Fibroblast of villous mesenchyme (primary cell): ENCODE data around the gene GLYR1. TPM values are rescaled to one million over a fixed set of nuclear protein-coding genes. Genes with fewer than 3 reads are reported as not detected.

Source experiments
- DNase-seq: peaks from one replicate; pipeline ENCODE4 v3.0.0-alpha.2; 2010; ENCODE audit warnings: low read depth
- H3K4me3 ChIP-seq: 2 replicates; pipeline ENCODE4 v1.5.1; 2011; ENCODE audit warnings: low read depth, mild to moderate bottlenecking, low read length
- total RNA-seq: library from RNA; depleted of rRNA; stranded (reverse); fragments of >200 nt; gene quantifications from 2 replicates; pipeline ENCODE4 v1.2.3, GENCODE V29; 2012
- TF ChIP-seq, protein P1 (sequence below): IDR thresholded peaks from 2 replicates; pipeline ENCODE4 v1.5.1; 2012; ENCODE audit warnings: low read depth, mild to moderate bottlenecking, low read length; ENCODE audit not compliant: insufficient read depth

The GLYR1 gene
- total RNA-seq, 1 donor, result 60.9 TPM

- DNase-seq, result peak; percentile 54
- TF ChIP-seq, protein P1, sequence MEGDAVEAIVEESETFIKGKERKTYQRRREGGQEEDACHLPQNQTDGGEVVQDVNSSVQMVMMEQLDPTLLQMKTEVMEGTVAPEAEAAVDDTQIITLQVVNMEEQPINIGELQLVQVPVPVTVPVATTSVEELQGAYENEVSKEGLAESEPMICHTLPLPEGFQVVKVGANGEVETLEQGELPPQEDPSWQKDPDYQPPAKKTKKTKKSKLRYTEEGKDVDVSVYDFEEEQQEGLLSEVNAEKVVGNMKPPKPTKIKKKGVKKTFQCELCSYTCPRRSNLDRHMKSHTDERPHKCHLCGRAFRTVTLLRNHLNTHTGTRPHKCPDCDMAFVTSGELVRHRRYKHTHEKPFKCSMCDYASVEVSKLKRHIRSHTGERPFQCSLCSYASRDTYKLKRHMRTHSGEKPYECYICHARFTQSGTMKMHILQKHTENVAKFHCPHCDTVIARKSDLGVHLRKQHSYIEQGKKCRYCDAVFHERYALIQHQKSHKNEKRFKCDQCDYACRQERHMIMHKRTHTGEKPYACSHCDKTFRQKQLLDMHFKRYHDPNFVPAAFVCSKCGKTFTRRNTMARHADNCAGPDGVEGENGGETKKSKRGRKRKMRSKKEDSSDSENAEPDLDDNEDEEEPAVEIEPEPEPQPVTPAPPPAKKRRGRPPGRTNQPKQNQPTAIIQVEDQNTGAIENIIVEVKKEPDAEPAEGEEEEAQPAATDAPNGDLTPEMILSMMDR, result no peak
- H3K4me3 ChIP-seq, result peak overlapping the region; percentile 78
Observed at GRCh38 chr16:4767872-4768548, 79.1 kb downstream of the GLYR1 start.

GRCh38 chr16:4766875-4767628 lies 80.0 kb downstream of the GLYR1 start, which contains the start of gene ZNF500:
ZNF500 (minus strand) TSS chr16:4767162; CDS start chr16:4765978, 1,184 bp downstream.
- H3K4me3 ChIP-seq, result peak within 1 kb of the TSS; percentile 78
- DNase-seq, result peak; percentile 94
- TF ChIP-seq, protein P1, result no peak

- H3K4me3 ChIP-seq, result peak overlapping the region; percentile 78
- no peak for DNase-seq
- TF ChIP-seq, protein P1, result no peak
Observed at GRCh38 chr16:4765511-4766474, 81.3 kb downstream of the GLYR1 start.

GRCh38 chr16:4763791-4764190 lies 83.3 kb downstream of the GLYR1 start:
- TF ChIP-seq, protein P1, result no peak
- no peak for DNase-seq

DNA sequence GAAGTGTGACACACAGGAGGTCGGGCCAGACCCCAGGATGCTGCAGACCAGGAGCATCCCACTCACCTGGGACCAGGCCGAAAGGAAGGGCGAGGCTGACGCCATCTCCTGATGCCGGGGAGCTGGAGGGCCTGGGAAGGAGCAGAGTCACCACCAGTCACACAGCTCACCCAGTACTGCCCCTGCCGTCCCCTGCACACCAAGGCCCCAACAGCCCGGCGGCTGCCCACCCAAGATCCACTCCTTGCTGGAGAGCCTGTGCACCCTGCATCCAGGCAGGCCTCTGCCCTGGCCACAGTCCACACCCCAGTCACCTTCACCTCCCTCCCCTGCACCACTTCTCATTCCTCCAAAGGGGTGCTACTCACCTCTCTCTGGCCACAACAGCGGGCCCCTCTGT lies 84.9 kb downstream of the GLYR1 start:
- no peak overlapping the region for H3K4me3 ChIP-seq
- TF ChIP-seq, protein P1, result no peak
- no peak for DNase-seq

More at GRCh38 chr16:4763791-4764190, 83.3 kb downstream of the GLYR1 start:
- no peak overlapping the region for H3K4me3 ChIP-seq

GRCh38 chr16:4760221-4760910 lies 86.7 kb downstream of the GLYR1 start:
- TF ChIP-seq, protein P1, result no peak
- H3K4me3 ChIP-seq, result no peak overlapping the region
- no peak for DNase-seq
